Mononuclear cell (primary cell): ENCODE results near the gene SCNN1A. TPM values are rescaled to one million over a fixed set of nuclear protein-coding genes. Genes with fewer than 3 reads are reported as not detected.

ENCODE experiments used
- H3K27me3 ChIP-seq: 2 replicates; pipeline ENCODE4 v1.6.0; 2011; ENCODE audit warnings: low read length, control low read depth; ENCODE audit not compliant: insufficient read depth
- H3K4me1 ChIP-seq: 2 replicates; pipeline ENCODE4 v1.5.1; 2011; ENCODE audit warnings: mild to moderate bottlenecking, low read length, control low read depth; ENCODE audit not compliant: insufficient read depth
- H3K4me3 ChIP-seq: 2 replicates; pipeline ENCODE4 v1.5.1; 2011; ENCODE audit warnings: mild to moderate bottlenecking, low read length, moderate library complexity
- H3K9me3 ChIP-seq: 2 replicates; pipeline ENCODE4 v1.5.1; 2011; ENCODE audit warnings: low read depth, mild to moderate bottlenecking, control low read depth, low read length
- total RNA-seq: library from RNA; depleted of rRNA; stranded (reverse); fragments of >200 nt; gene quantifications from one replicate; pipeline ENCODE4 v1.2.3, GENCODE V29; 2012

Gene SCNN1A
- total RNA-seq = 1.2 TPM

GRCh38 chr12:6375269-6376078, at the start of gene SCNN1A:
Gene SCNN1A, minus strand, starts transcription at chr12:6375563. Its CDS starts 780 bp downstream, at chr12:6374783.
- peaks cover 60% of the 10 kb centered on the region for H3K4me1 ChIP-seq
- H3K27me3 ChIP-seq = no peaks in the 10 kb centered on the region
- no peak within 1 kb of the TSS for H3K4me3 ChIP-seq
- H3K9me3 ChIP-seq = no peaks in the 10 kb centered on the region

GRCh38 chr12:6424866-6425265, 49.5 kb upstream of the SCNN1A start:
- no peaks in the 10 kb centered on the region for H3K9me3 ChIP-seq
- H3K27me3 ChIP-seq = no peaks in the 10 kb centered on the region
- no peak overlapping the region for H3K4me3 ChIP-seq
- peaks cover 45% of the 10 kb centered on the region for H3K4me1 ChIP-seq

GRCh38 chr12:6424008-6424347, 48.6 kb upstream of the SCNN1A start:
- H3K9me3 ChIP-seq = no peaks in the 10 kb centered on the region
- H3K4me3 ChIP-seq = no peak overlapping the region
- H3K4me1 ChIP-seq = peaks cover 44% of the 10 kb centered on the region
- H3K27me3 ChIP-seq = no peaks in the 10 kb centered on the region

- H3K4me1 ChIP-seq = peaks cover 44% of the 10 kb centered on the region
- no peak overlapping the region for H3K4me3 ChIP-seq
- no peaks in the 10 kb centered on the region for H3K9me3 ChIP-seq
- no peaks in the 10 kb centered on the region for H3K27me3 ChIP-seq
These were observed 48.1 kb upstream of the SCNN1A start for GRCh38 chr12:6423267-6424007.

- H3K27me3 ChIP-seq = no peaks in the 10 kb centered on the region
- H3K4me3 ChIP-seq = no peak overlapping the region
- H3K4me1 ChIP-seq = peaks cover 40% of the 10 kb centered on the region
- no peaks in the 10 kb centered on the region for H3K9me3 ChIP-seq
These were observed 45.0 kb upstream of the SCNN1A start for GRCh38 chr12:6420364-6420763.

GRCh38 chr12:6418796-6419195, 43.4 kb upstream of the SCNN1A start:
- Histone ChIP-seq H3K9me3 (no peaks in the 10 kb centered on the region), H3K27me3 (no peaks in the 10 kb centered on the region), H3K4me1 (peaks cover 29% of the 10 kb centered on the region), H3K4me3 (no peak overlapping the region)

GRCh38 chr12:6416596-6416995, 41.2 kb upstream of the SCNN1A start:
- H3K4me1 ChIP-seq = peaks cover 22% of the 10 kb centered on the region
- H3K27me3 ChIP-seq = no peaks in the 10 kb centered on the region
- no peaks in the 10 kb centered on the region for H3K9me3 ChIP-seq
- no peak overlapping the region for H3K4me3 ChIP-seq

- Histone ChIP-seq H3K27me3 (no peaks in the 10 kb centered on the region), H3K4me1 (no peaks in the 10 kb centered on the region), H3K4me3 (no peak overlapping the region), H3K9me3 (no peaks in the 10 kb centered on the region)
These were observed 32.0 kb upstream of the SCNN1A start for GRCh38 chr12:6407236-6407954.

- no peaks in the 10 kb centered on the region for H3K9me3 ChIP-seq
- H3K4me3 ChIP-seq = no peak overlapping the region
- H3K4me1 ChIP-seq = no peaks in the 10 kb centered on the region
- no peaks in the 10 kb centered on the region for H3K27me3 ChIP-seq
These were observed 30.6 kb upstream of the SCNN1A start for GRCh38 chr12:6405963-6406362.

GRCh38 chr12:6404390-6404789, 29.0 kb upstream of the SCNN1A start:
- no peaks in the 10 kb centered on the region for H3K4me1 ChIP-seq
- no peaks in the 10 kb centered on the region for H3K27me3 ChIP-seq
- H3K4me3 ChIP-seq = no peak overlapping the region
- no peaks in the 10 kb centered on the region for H3K9me3 ChIP-seq

GRCh38 chr12:6399884-6400644, 24.7 kb upstream of the SCNN1A start:
- Histone ChIP-seq H3K27me3 (no peaks in the 10 kb centered on the region), H3K4me3 (no peak overlapping the region), H3K9me3 (no peaks in the 10 kb centered on the region), H3K4me1 (no peaks in the 10 kb centered on the region)

GRCh38 chr12:6396031-6396430, 20.7 kb upstream of the SCNN1A start:
- Histone ChIP-seq H3K27me3 (no peaks in the 10 kb centered on the region), H3K4me1 (peaks cover 15% of the 10 kb centered on the region), H3K9me3 (no peaks in the 10 kb centered on the region), H3K4me3 (no peak overlapping the region)

GRCh38 chr12:6394398-6394797, 19.0 kb upstream of the SCNN1A start:
- peaks cover 15% of the 10 kb centered on the region for H3K4me1 ChIP-seq
- no peaks in the 10 kb centered on the region for H3K27me3 ChIP-seq
- H3K9me3 ChIP-seq = no peaks in the 10 kb centered on the region
- no peak overlapping the region for H3K4me3 ChIP-seq

- Histone ChIP-seq H3K4me1 (peaks cover 15% of the 10 kb centered on the region), H3K27me3 (no peaks in the 10 kb centered on the region), H3K9me3 (no peaks in the 10 kb centered on the region), H3K4me3 (no peak overlapping the region)
These were observed 17.7 kb upstream of the SCNN1A start for GRCh38 chr12:6393109-6393508.

- Histone ChIP-seq H3K4me1 (peaks cover 15% of the 10 kb centered on the region), H3K27me3 (no peaks in the 10 kb centered on the region)
These were observed 17.1 kb upstream of the SCNN1A start for GRCh38 chr12:6392504-6392903.

More at GRCh38 chr12:6392504-6392903, 17.1 kb upstream of the SCNN1A start:
- no peak overlapping the region for H3K4me3 ChIP-seq
- no peaks in the 10 kb centered on the region for H3K9me3 ChIP-seq
